Neural cell (in vitro differentiated cells): ENCODE results near the gene PRPF40A. TPM values are rescaled to one million over a fixed set of nuclear protein-coding genes. Genes with fewer than 3 reads are reported as not detected.

ENCODE experiments used
- H2AFZ ChIP-seq: fragments of 200-600, 300-800 bp; sonication (generic), shearing (Covaris generic); 2 replicates; pipeline ENCODE4 v1.6.0; 2014; ENCODE audit warnings: low read depth, mild to moderate bottlenecking, antibody characterized with exemption, low read length, moderate library complexity
- H3F3A ChIP-seq: fragments of 200-600 bp; shearing (Covaris generic); 2 replicates; pipeline ENCODE4 v1.6.1; 2016; ENCODE audit warnings: mild to moderate bottlenecking, moderate library complexity, mixed read lengths, antibody characterized with exemption, low read length; ENCODE audit not compliant: insufficient read depth, poor library complexity, severe bottlenecking
- H3K27ac ChIP-seq: fragments of 200-600, 300-800 bp; sonication (generic), shearing (Covaris generic); 2 replicates; pipeline ENCODE4 v1.5.1; 2014; ENCODE audit warnings: mild to moderate bottlenecking, low read length, moderate library complexity
- H3K27me3 ChIP-seq: fragments of 300-800, 200-600 bp; sonication (generic), shearing (Covaris generic); 2 replicates; pipeline ENCODE4 v1.6.0; 2014; ENCODE audit warnings: mild to moderate bottlenecking, low read depth, low read length, moderate library complexity; ENCODE audit not compliant: insufficient read depth
- H3K36me3 ChIP-seq: fragments of 300-800, 200-600 bp; sonication (generic), shearing (Covaris generic); 2 replicates; pipeline ENCODE4 v1.5.1; 2014; ENCODE audit warnings: mild to moderate bottlenecking, antibody characterized with exemption, low read length, moderate library complexity; ENCODE audit not compliant: insufficient read depth
- H3K4me2 ChIP-seq: fragments of 300-800, 200-600 bp; sonication (generic), shearing (Covaris generic); 2 replicates; pipeline ENCODE4 v1.6.0; 2014; ENCODE audit warnings: mild to moderate bottlenecking, low read length
- H3K4me3 ChIP-seq: fragments of 300-800, 200-600 bp; sonication (generic), shearing (Covaris generic); 2 replicates; pipeline ENCODE4 v1.5.1; 2014; ENCODE audit warnings: mild to moderate bottlenecking, low read length, moderate library complexity
- H3K79me2 ChIP-seq: fragments of 200-600 bp; shearing (Covaris generic); replicated peaks from 2 replicates; pipeline ENCODE4 v1.6.0; 2014; ENCODE audit warnings: mild to moderate bottlenecking, low read length, moderate library complexity; ENCODE audit not compliant: insufficient read depth
- H3K9ac ChIP-seq: fragments of 300-800, 200-600 bp; sonication (generic), shearing (Covaris generic); 2 replicates; pipeline ENCODE4 v1.6.1; 2016; ENCODE audit warnings: mild to moderate bottlenecking, low read length, mixed read lengths
- H3K9me2 ChIP-seq: fragments of 200-600 bp; shearing (Covaris generic); 2 replicates; pipeline ENCODE4 v1.6.1; 2016; ENCODE audit warnings: mild to moderate bottlenecking, low read length, mixed read lengths; ENCODE audit not compliant: insufficient read depth
- H3K9me3 ChIP-seq: fragments of 200-600, 300-800 bp; sonication (generic), shearing (Covaris generic); 2 replicates; pipeline ENCODE4 v1.6.1; 2016; ENCODE audit warnings: mild to moderate bottlenecking, mixed run types, low read length, moderate library complexity, mixed read lengths
- H4K20me1 ChIP-seq: fragments of 200-600 bp; shearing (Covaris generic); 2 replicates; pipeline ENCODE4 v1.6.1; 2016; ENCODE audit warnings: mild to moderate bottlenecking, mixed run types; ENCODE audit not compliant: insufficient read depth
- EP300 ChIP-seq: fragments of 450-650 bp; conservative IDR thresholded peaks from 2 replicates; pipeline ENCODE4 v1.6.1; 2014; ENCODE audit warnings: antibody characterized with exemption, mild to moderate bottlenecking, moderate library complexity; ENCODE audit not compliant: poor library complexity, severe bottlenecking
- EZH2 ChIP-seq: fragments of 200-600, 300-800 bp; shearing (Covaris generic), sonication (generic); IDR thresholded peaks from 2 replicates; pipeline ENCODE4 v1.6.1; 2014; ENCODE audit warnings: antibody characterized with exemption, low read length, borderline replicate concordance, mild to moderate bottlenecking; ENCODE audit not compliant: insufficient read depth, poor library complexity, severe bottlenecking
- MXI1 ChIP-seq: fragments of 450-650 bp; conservative IDR thresholded peaks from 2 replicates; pipeline ENCODE4 v1.6.1; 2014; ENCODE audit warnings: antibody characterized with exemption, mild to moderate bottlenecking; ENCODE audit not compliant: poor library complexity, severe bottlenecking
- POLR2AphosphoS5 ChIP-seq: IDR thresholded peaks from 2 replicates; pipeline ENCODE4 v1.6.1; 2012
- RAD21 ChIP-seq: fragments of 450-650 bp; conservative IDR thresholded peaks from 2 replicates; pipeline ENCODE4 v1.6.1; 2014; ENCODE audit warnings: antibody characterized with exemption, mild to moderate bottlenecking, moderate library complexity
- SMC3 ChIP-seq: fragments of 450-650 bp; conservative IDR thresholded peaks from 2 replicates; pipeline ENCODE4 v1.6.1; 2014; ENCODE audit warnings: antibody characterized with exemption, mild to moderate bottlenecking, moderate library complexity; ENCODE audit not compliant: poor library complexity
- TAF1 ChIP-seq: IDR thresholded peaks from 2 replicates; pipeline ENCODE4 v1.6.1; 2012; ENCODE audit warnings: low read depth
- polyA plus RNA-seq: library from polyadenylated mRNA; depleted of rRNA; stranded (reverse); fragments of >200 nt; gene quantifications from 2 replicates; pipeline ENCODE4 v1.2.3, GENCODE V29; 2014
- TF ChIP-seq, protein P1 (sequence below): IDR thresholded peaks from 2 replicates; pipeline ENCODE4 v1.6.1; 2012; ENCODE audit warnings: borderline replicate concordance
- TF ChIP-seq, protein P2 (sequence below): fragments of 450-650 bp; IDR thresholded peaks from 2 replicates; pipeline ENCODE4 v1.5.1; 2014; ENCODE audit warnings: antibody characterized with exemption, mild to moderate bottlenecking, moderate library complexity; ENCODE audit not compliant: poor library complexity, severe bottlenecking

The PRPF40A gene
- polyA plus RNA-seq, 1 donor from 2014 or later: 105 TPM

GRCh38 chr2:152664725-152665124 lies 52.5 kb downstream of the PRPF40A start:
- Histone ChIP-seq H4K20me1 (no peaks in the 10 kb centered on the region), H3F3A (no peaks in the 10 kb centered on the region), H3K4me2 (no peak overlapping the region), H3K9me3 (no peaks in the 10 kb centered on the region), H3K4me3 (no peak overlapping the region), H2AFZ (no peak overlapping the region), H3K27me3 (no peaks in the 10 kb centered on the region), H3K79me2 (no peaks in the 10 kb centered on the region), H3K9ac (no peak overlapping the region), H3K27ac (no peak overlapping the region), H3K9me2 (no peaks in the 10 kb centered on the region), H3K36me3 (peaks cover 7% of the 10 kb centered on the region)
- TF ChIP-seq POLR2AphosphoS5 (no peak), MXI1 (no peak), SMC3 (no peak), EP300 (no peak), RAD21 (no peak), EZH2 (no peak), TAF1 (no peak)
- TF ChIP-seq, protein P1, sequence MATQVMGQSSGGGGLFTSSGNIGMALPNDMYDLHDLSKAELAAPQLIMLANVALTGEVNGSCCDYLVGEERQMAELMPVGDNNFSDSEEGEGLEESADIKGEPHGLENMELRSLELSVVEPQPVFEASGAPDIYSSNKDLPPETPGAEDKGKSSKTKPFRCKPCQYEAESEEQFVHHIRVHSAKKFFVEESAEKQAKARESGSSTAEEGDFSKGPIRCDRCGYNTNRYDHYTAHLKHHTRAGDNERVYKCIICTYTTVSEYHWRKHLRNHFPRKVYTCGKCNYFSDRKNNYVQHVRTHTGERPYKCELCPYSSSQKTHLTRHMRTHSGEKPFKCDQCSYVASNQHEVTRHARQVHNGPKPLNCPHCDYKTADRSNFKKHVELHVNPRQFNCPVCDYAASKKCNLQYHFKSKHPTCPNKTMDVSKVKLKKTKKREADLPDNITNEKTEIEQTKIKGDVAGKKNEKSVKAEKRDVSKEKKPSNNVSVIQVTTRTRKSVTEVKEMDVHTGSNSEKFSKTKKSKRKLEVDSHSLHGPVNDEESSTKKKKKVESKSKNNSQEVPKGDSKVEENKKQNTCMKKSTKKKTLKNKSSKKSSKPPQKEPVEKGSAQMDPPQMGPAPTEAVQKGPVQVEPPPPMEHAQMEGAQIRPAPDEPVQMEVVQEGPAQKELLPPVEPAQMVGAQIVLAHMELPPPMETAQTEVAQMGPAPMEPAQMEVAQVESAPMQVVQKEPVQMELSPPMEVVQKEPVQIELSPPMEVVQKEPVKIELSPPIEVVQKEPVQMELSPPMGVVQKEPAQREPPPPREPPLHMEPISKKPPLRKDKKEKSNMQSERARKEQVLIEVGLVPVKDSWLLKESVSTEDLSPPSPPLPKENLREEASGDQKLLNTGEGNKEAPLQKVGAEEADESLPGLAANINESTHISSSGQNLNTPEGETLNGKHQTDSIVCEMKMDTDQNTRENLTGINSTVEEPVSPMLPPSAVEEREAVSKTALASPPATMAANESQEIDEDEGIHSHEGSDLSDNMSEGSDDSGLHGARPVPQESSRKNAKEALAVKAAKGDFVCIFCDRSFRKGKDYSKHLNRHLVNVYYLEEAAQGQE: no peak
- TF ChIP-seq, protein P2, sequence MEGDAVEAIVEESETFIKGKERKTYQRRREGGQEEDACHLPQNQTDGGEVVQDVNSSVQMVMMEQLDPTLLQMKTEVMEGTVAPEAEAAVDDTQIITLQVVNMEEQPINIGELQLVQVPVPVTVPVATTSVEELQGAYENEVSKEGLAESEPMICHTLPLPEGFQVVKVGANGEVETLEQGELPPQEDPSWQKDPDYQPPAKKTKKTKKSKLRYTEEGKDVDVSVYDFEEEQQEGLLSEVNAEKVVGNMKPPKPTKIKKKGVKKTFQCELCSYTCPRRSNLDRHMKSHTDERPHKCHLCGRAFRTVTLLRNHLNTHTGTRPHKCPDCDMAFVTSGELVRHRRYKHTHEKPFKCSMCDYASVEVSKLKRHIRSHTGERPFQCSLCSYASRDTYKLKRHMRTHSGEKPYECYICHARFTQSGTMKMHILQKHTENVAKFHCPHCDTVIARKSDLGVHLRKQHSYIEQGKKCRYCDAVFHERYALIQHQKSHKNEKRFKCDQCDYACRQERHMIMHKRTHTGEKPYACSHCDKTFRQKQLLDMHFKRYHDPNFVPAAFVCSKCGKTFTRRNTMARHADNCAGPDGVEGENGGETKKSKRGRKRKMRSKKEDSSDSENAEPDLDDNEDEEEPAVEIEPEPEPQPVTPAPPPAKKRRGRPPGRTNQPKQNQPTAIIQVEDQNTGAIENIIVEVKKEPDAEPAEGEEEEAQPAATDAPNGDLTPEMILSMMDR: no peak

- H3K4me2 ChIP-seq: no peak overlapping the region
- H3F3A ChIP-seq: no peaks in the 10 kb centered on the region
- peaks cover 9% of the 10 kb centered on the region for H3K36me3 ChIP-seq
- no peak overlapping the region for H3K9ac ChIP-seq
- no peak overlapping the region for H3K27ac ChIP-seq
- H3K9me3 ChIP-seq: no peaks in the 10 kb centered on the region
- H3K27me3 ChIP-seq: no peaks in the 10 kb centered on the region
- no peaks in the 10 kb centered on the region for H4K20me1 ChIP-seq
- no peaks in the 10 kb centered on the region for H3K79me2 ChIP-seq
- no peaks in the 10 kb centered on the region for H3K9me2 ChIP-seq
- H3K4me3 ChIP-seq: no peak overlapping the region
- no peak overlapping the region for H2AFZ ChIP-seq
- TF ChIP-seq SMC3 (no peak), EZH2 (no peak), RAD21 (no peak), EP300 (no peak), MXI1 (no peak), TAF1 (no peak), POLR2AphosphoS5 (no peak)
- TF ChIP-seq, protein P1: no peak
- TF ChIP-seq, protein P2: no peak
Measured at GRCh38 chr2:152661076-152661475, 56.2 kb downstream of the PRPF40A start.
